Body of pancreas (tissue), 4 donors: ENCODE measurements around the gene GRIP1. TPM values are rescaled to one million over a fixed set of nuclear protein-coding genes. Genes with fewer than 3 reads are reported as not detected.
"Not testable (repeated sequence)": the region's sequence is repeated elsewhere in the genome, so short reads cannot be mapped to it uniquely, and the experiment has no call there.

Experiments
- ATAC-seq: fragments of 150-250 bp; one replicate; pipeline ENCODE4 v1.9.1; 2016
- DNase-seq, 4 donors: peaks; one replicate each; pipeline ENCODE4 v3.0.0-alpha.2; 2019
- H3K27ac ChIP-seq, 4 donors: fragments of 200-600 bp; sonication (generic); 1 replicate in 3 of 4; 2 replicates in 1 of 4; pipeline versions ENCODE4 v1.5.1 to v1.6.1; 2016 to 2019; ENCODE audit warnings: mild to moderate bottlenecking in 1 of 4, mixed read lengths in 1 of 4, moderate library complexity in 1 of 4
- H3K27me3 ChIP-seq, 2 donors: fragments of 200-600 bp; sonication (generic); one replicate each; pipeline ENCODE4 v1.6.0; 2016; ENCODE audit warnings: mild to moderate bottlenecking in 1 of 2
- H3K36me3 ChIP-seq, 2 donors: fragments of 200-600 bp; sonication (generic); replicated peaks in 1 of 2; 2 replicates each; pipeline ENCODE4 v1.5.1; 2016; ENCODE audit warnings: low read depth in 2 of 2; ENCODE audit not compliant: insufficient read depth in 1 of 2
- H3K4me1 ChIP-seq: fragments of 200-600 bp; sonication (generic); one replicate; pipeline ENCODE4 v1.6.0; 2016
- H3K4me3 ChIP-seq, 2 donors: fragments of 200-600 bp; sonication (generic); 1 replicate in 1 of 2; 2 replicates in 1 of 2; pipeline ENCODE4 v1.5.1; 2016 to 2019
- H3K9me3 ChIP-seq, 3 donors: fragments of 200-600 bp; sonication (generic); 1 replicate in 2 of 3; 2 replicates in 1 of 3; pipeline ENCODE4 v1.5.1; 2016
- CTCF ChIP-seq, 7 experiments: fragments of 450-650 bp in 4 of 7; fragments of 200-600 bp in 3 of 7; sonication (generic) in 3 of 7; IDR thresholded peaks; one replicate each; pipeline ENCODE4 v1.5.1; 2016 to 2019; ENCODE audit warnings: antibody characterized with exemption in 7 of 7
- POLR2A ChIP-seq, 3 donors: fragments of 450-650 bp; IDR thresholded peaks; one replicate each; pipeline ENCODE4 v1.6.1; 2016; ENCODE audit warnings: antibody characterized with exemption in 3 of 3, mild to moderate bottlenecking in 2 of 3
- WGBS, 2 donors: methylation state at CpG; one replicate each; pipeline ENCODE4 v1.1.5; 2017; 5-methylcytosine and 5-hydroxymethylcytosine counted together
- intact Hi-C: fragments of 100-400 bp; cut with DNase I; formaldehyde crosslinking; loops from one replicate; pipeline ENCODE4 v1.15.1; 2023
- total RNA-seq, 2 donors: library from RNA; depleted of rRNA; stranded (reverse); fragments of >200 nt; gene quantifications; one replicate each; pipeline ENCODE4 v1.1.0, GENCODE V29; 2016

Gene GRIP1
- total RNA-seq, 2 donors from 2014 or later, result 7.5 to 17.8 TPM

DNA sequence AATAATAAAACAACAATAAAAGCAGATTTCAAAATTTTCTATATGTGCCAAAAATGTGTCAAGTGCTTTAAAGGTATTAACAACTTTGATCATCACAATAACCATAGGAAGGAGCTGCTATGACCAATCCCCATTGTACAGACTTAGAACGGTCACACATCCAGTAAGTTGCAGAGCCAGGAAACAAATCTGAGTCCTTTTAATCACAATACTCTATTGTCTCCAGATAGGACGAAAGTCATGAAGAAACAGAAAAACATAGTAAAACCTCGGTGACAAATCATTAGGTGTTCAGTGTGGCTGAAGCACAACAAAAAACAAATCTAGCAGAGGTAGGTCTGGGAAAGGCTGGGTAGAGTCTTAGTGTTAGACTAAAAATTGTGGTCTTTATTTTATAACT lies 178.8 kb downstream of the GRIP1 start:
- TF ChIP-seq CTCF (IDR thresholded peaks at IDR 0.05), result no peak
- H3K4me3 ChIP-seq, result no peak overlapping the region
- no peaks in the 10 kb centered on the region for H3K36me3 ChIP-seq
- ATAC-seq, result no peak
- H3K27ac ChIP-seq, result no peak overlapping the region
- no peaks in the 10 kb centered on the region for H3K9me3 ChIP-seq
- no peaks in the 10 kb centered on the region for H3K4me1 ChIP-seq
- intact Hi-C loops, result no loop called here
- 67 to 69% methylated on average over 3 of the region's 3 CpGs for WGBS, 2 donors
- H3K27me3 ChIP-seq, result no peaks in the 10 kb centered on the region
- DNase-seq, result no peak

- TF ChIP-seq CTCF (IDR thresholded peaks at IDR 0.05), result no peak
- no peak for TF ChIP-seq POLR2A (IDR thresholded peaks at IDR 0.05)
- intact Hi-C loops, result no loop called here
- Histone ChIP-seq H3K27ac (no peak overlapping the region), H3K36me3 (no peaks in the 10 kb centered on the region), H3K9me3 (no peaks in the 10 kb centered on the region), H3K27me3 (no peaks in the 10 kb centered on the region), H3K4me3 (no peak overlapping the region), H3K4me1 (no peaks in the 10 kb centered on the region)
- ATAC-seq (no peak), DNase-seq (no peak)
These were observed 179.9 kb downstream of the GRIP1 start for GRCh38 chr12:66499000-66499399.

GRCh38 chr12:66498059-66498458 lies 180.8 kb downstream of the GRIP1 start:
- intact Hi-C loops, H3K4me1 ChIP-seq, H3K4me3 ChIP-seq, H3K27me3 ChIP-seq, ATAC-seq, H3K9me3 ChIP-seq, H3K27ac ChIP-seq, DNase-seq, H3K36me3 ChIP-seq: not testable (repeated sequence)
- whole genome bisulfite sequencing, 2 donors, result 77 to 80% methylated on average over 6 of the region's 6 CpGs

GRCh38 chr12:66497008-66497897 lies 181.6 kb downstream of the GRIP1 start:
- no peaks in the 10 kb centered on the region for H3K4me1 ChIP-seq
- H3K36me3 ChIP-seq, result no peaks in the 10 kb centered on the region
- 77 to 86% methylated on average over 8 of the region's 8 CpGs for WGBS, 2 donors
- no peak overlapping the region for H3K4me3 ChIP-seq
- intact Hi-C loops, result no loop called here
- H3K27me3 ChIP-seq, result no peaks in the 10 kb centered on the region
- H3K9me3 ChIP-seq, result no peaks in the 10 kb centered on the region
- no peak for ATAC-seq
- DNase-seq, result no peak
- no peak overlapping the region for H3K27ac ChIP-seq
- TF ChIP-seq POLR2A (IDR thresholded peaks at IDR 0.05), result no peak
- TF ChIP-seq CTCF (IDR thresholded peaks at IDR 0.05), result no peak

DNA sequence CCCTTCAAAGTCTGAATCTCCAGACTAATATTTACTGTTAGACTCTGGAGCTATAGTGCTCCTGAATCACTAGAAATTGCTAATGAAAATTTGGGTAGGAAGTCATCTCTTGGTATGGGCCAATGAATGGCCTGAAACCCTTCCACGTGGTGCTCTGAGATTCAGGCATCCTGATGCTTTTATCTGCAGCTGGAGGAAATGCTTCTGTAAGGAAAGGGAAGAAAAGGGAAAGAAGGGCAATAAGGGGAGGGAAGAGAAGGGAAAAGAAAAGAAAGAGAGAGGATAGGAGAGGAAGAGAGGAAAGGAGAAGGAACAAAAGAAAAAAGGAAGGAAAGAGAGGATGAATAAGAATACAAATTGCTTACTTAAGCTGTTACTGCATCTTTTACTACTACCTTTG lies 182.3 kb downstream of the GRIP1 start:
- WGBS, 2 donors, result 17 to 29% methylated on average over 1 of the region's 1 CpG
- intact Hi-C loops, result no loop called here

More for the DNA sequence above, 182.3 kb downstream of the GRIP1 start:
- no peak for TF ChIP-seq CTCF (IDR thresholded peaks at IDR 0.05)
- TF ChIP-seq POLR2A (IDR thresholded peaks at IDR 0.05), result no peak
- H3K4me3 ChIP-seq, result no peak overlapping the region
- H3K27ac ChIP-seq, result no peak overlapping the region
- H3K4me1 ChIP-seq, result no peaks in the 10 kb centered on the region
- no peaks in the 10 kb centered on the region for H3K9me3 ChIP-seq
- no peaks in the 10 kb centered on the region for H3K27me3 ChIP-seq
- ATAC-seq, result no peak
- no peaks in the 10 kb centered on the region for H3K36me3 ChIP-seq
- DNase-seq, result no peak
